Nephron (organoid): ENCODE results near the gene LRP1.

ENCODE experiments used
- H3K27ac Mint-ChIP-seq, 3 experiments: 2 replicates each; pipeline ENCODE4 v1.8.0; 2020; ENCODE audit warnings: mixed read lengths in 3 of 3, mild to moderate bottlenecking in 2 of 3, moderate library complexity in 1 of 3
- H3K27me3 Mint-ChIP-seq: 2 replicates; pipeline ENCODE4 v1.8.0; 2021; ENCODE audit warnings: low read depth, mild to moderate bottlenecking, moderate library complexity, mixed read lengths
- H3K36me3 Mint-ChIP-seq: 2 replicates; pipeline ENCODE4 v1.8.0; 2020; ENCODE audit warnings: low read depth, mixed read lengths
- H3K4me1 Mint-ChIP-seq: 2 replicates; pipeline ENCODE4 v1.8.0; 2020; ENCODE audit warnings: mixed read lengths
- H3K4me3 Mint-ChIP-seq, 3 experiments: 2 replicates each; pipeline ENCODE4 v1.8.0; 2020; ENCODE audit warnings: mild to moderate bottlenecking in 3 of 3, mixed read lengths in 3 of 3, moderate library complexity in 2 of 3
- H3K9me3 Mint-ChIP-seq: 2 replicates; pipeline ENCODE4 v1.8.0; 2020; ENCODE audit warnings: mixed read lengths
- TF ChIP-seq, protein P1 (sequence below), 3 experiments: fragments of 200-600 bp; sonication (generic); IDR thresholded peaks; one replicate each; pipeline ENCODE4 v1.5.0; 2021; ENCODE audit warnings: antibody characterized with exemption in 3 of 3; ENCODE audit not compliant: unreplicated experiment in 3 of 3

The LRP1 gene

GRCh38 chr12:57219993-57220754 lies 91.9 kb downstream of the LRP1 start:
- no peaks in the 10 kb centered on the region for H3K9me3 Mint-ChIP-seq
- H3K4me3 Mint-ChIP-seq, result peak overlapping the region; percentile 55 to 87 (median 76)
- H3K27me3 Mint-ChIP-seq, result peaks cover 82% of the 10 kb centered on the region
- no peaks in the 10 kb centered on the region for H3K36me3 Mint-ChIP-seq
- H3K4me1 Mint-ChIP-seq, result peaks cover 64% of the 10 kb centered on the region
- H3K27ac Mint-ChIP-seq, result peak overlapping the region in 2 of 3 experiments; percentile 0 to 14
- TF ChIP-seq, protein P1, sequence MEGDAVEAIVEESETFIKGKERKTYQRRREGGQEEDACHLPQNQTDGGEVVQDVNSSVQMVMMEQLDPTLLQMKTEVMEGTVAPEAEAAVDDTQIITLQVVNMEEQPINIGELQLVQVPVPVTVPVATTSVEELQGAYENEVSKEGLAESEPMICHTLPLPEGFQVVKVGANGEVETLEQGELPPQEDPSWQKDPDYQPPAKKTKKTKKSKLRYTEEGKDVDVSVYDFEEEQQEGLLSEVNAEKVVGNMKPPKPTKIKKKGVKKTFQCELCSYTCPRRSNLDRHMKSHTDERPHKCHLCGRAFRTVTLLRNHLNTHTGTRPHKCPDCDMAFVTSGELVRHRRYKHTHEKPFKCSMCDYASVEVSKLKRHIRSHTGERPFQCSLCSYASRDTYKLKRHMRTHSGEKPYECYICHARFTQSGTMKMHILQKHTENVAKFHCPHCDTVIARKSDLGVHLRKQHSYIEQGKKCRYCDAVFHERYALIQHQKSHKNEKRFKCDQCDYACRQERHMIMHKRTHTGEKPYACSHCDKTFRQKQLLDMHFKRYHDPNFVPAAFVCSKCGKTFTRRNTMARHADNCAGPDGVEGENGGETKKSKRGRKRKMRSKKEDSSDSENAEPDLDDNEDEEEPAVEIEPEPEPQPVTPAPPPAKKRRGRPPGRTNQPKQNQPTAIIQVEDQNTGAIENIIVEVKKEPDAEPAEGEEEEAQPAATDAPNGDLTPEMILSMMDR (IDR thresholded peaks at IDR 0.05; ENCODE audit: unreplicated experiment in 3 of 3), result no peak

DNA sequence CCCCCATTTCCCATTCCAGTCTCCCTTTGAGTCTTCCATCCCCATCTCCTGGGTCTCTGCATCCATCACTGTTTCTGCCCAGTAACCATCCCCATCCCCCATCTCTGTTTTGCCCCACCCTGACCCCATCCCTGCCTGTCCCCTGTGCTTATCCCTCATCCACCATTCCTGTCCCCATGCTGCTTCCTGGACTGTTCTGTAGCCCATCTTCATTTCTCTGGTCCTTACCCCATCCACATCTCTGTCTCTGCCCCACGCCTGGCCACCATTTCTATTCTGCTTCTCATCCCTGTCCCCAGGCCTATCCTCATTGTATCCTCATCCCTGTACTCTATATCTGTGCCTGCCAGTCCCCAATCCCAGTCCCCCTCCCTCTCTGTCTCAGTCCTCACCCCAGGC lies 92.5 kb downstream of the LRP1 start:
- H3K9me3 Mint-ChIP-seq, result no peaks in the 10 kb centered on the region
- no peak overlapping the region for H3K27ac Mint-ChIP-seq
- peak overlapping the region; percentile 45 to 70 (median 67) for H3K4me3 Mint-ChIP-seq
- peaks cover 63% of the 10 kb centered on the region for H3K4me1 Mint-ChIP-seq
- H3K27me3 Mint-ChIP-seq, result peaks cover 82% of the 10 kb centered on the region
- TF ChIP-seq, protein P1 (IDR thresholded peaks at IDR 0.05; ENCODE audit: unreplicated experiment in 3 of 3), result no peak
- no peaks in the 10 kb centered on the region for H3K36me3 Mint-ChIP-seq

DNA sequence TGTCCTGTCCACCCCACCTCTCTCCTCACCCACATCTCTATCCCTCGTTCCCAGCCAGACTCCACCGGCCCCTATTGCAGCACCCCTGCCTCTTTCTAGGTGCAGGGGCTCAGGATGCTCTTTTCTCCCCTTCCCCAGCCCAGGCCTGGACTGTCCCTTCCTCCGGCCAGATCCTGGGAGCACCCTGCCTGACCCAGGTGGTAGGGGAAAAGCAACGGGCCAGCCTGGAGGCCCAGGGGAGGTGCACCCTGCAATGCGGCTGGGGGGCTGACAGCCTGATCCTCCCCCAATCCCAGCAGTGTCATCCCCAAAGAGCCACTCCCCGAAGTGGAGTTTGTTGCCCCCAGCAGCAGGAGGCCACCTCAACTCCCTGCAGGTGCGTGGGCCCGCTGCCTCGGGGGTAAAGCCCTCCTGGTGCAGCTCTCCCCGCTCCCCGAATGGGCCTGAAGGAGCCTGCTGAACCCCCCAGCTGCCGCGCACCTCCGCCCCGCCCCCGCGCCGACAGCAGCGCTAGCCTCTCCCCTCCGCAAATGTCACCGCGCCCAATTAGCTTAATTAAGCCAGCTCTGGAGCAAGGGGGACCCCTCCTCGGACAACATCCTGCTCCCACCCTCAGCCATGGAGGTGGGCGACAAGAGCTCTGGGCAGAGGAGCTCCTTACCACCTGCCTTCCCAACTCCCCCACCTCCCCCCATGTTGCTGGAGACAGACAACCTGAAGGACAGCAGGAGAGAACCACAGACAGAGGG lies 93.1 kb downstream of the LRP1 start:
- peaks cover 84% of the 10 kb centered on the region for H3K27me3 Mint-ChIP-seq
- TF ChIP-seq, protein P1 (IDR thresholded peaks at IDR 0.05; ENCODE audit: unreplicated experiment in 3 of 3), result no peak
- no peaks in the 10 kb centered on the region for H3K9me3 Mint-ChIP-seq
- H3K27ac Mint-ChIP-seq, result no peak overlapping the region
- no peaks in the 10 kb centered on the region for H3K36me3 Mint-ChIP-seq
- H3K4me3 Mint-ChIP-seq, result peak overlapping the region; percentile 45 to 70 (median 67)
- peaks cover 66% of the 10 kb centered on the region for H3K4me1 Mint-ChIP-seq

GRCh38 chr12:57222286-57223190 lies 94.3 kb downstream of the LRP1 start:
- peak overlapping the region in 2 of 3 experiments; percentile 11 to 21 for H3K27ac Mint-ChIP-seq
- peak overlapping the region in 2 of 3 experiments; percentile 4 to 22 for H3K4me3 Mint-ChIP-seq
- H3K36me3 Mint-ChIP-seq, result no peaks in the 10 kb centered on the region
- TF ChIP-seq, protein P1 (IDR thresholded peaks at IDR 0.05; ENCODE audit: unreplicated experiment in 3 of 3), result no peak
- H3K4me1 Mint-ChIP-seq, result peaks cover 73% of the 10 kb centered on the region
- no peaks in the 10 kb centered on the region for H3K9me3 Mint-ChIP-seq
- H3K27me3 Mint-ChIP-seq, result peaks cover 90% of the 10 kb centered on the region

GRCh38 chr12:57223191-57224165 lies 95.2 kb downstream of the LRP1 start:
- Mint-ChIP-seq H3K9me3 (no peaks in the 10 kb centered on the region), H3K4me3 (peak overlapping the region; percentile 15 to 47 (median 22)), H3K27ac (peak overlapping the region; percentile 1 to 21 (median 11)), H3K27me3 (peaks cover 86% of the 10 kb centered on the region), H3K4me1 (peaks cover 69% of the 10 kb centered on the region), H3K36me3 (no peaks in the 10 kb centered on the region)
- TF ChIP-seq, protein P1 (IDR thresholded peaks at IDR 0.05; ENCODE audit: unreplicated experiment in 3 of 3), result no peak
